Panc1 (cell line): ENCODE measurements around the gene HSD17B1.

Source experiments
- POLR2AphosphoS5 ChIP-seq: IDR thresholded peaks from 2 replicates; pipeline ENCODE4 v1.6.1; 2012; ENCODE audit warnings: mild to moderate bottlenecking, low read depth, low read length, moderate library complexity
- TF ChIP-seq, protein P1 (sequence below): fragments of 450-650 bp; IDR thresholded peaks from 2 replicates; pipeline ENCODE4 v1.5.1; 2017; ENCODE audit warnings: mild to moderate bottlenecking

DNA sequence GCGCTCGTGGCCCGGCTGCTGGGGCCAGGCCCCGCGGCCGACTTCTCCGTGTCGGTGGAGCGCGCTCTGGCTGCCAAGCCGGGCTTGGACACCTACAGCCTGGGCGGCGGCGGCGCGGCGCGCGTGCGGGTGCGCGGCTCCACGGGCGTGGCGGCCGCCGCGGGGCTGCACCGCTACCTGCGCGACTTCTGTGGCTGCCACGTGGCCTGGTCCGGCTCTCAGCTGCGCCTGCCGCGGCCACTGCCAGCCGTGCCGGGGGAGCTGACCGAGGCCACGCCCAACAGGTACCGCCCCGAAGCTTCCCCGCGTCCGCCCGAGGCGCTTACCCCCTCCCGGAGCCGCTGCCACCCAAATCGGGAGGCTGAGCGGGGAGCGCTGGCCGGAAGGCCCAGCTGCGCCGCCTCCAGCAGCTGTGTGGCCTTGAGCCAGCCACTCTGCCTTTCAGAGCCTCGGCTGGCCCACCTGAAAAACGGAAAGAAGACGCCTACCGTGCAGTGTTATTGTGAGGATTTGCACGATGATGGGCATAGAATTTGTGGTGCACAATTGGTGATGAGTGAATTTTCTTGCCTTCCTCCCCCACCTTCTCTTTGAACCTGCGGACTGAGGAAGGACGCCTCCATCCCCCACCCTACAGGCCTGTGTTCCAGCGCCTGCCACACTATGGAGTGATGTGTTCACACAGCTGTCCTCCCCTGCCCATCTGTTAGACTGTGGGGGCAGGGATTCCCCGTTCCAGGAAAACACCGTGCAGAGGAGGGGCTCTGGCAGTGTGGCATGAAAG lies 16.2 kb upstream of the HSD17B1 start:
- TF ChIP-seq, protein P1, sequence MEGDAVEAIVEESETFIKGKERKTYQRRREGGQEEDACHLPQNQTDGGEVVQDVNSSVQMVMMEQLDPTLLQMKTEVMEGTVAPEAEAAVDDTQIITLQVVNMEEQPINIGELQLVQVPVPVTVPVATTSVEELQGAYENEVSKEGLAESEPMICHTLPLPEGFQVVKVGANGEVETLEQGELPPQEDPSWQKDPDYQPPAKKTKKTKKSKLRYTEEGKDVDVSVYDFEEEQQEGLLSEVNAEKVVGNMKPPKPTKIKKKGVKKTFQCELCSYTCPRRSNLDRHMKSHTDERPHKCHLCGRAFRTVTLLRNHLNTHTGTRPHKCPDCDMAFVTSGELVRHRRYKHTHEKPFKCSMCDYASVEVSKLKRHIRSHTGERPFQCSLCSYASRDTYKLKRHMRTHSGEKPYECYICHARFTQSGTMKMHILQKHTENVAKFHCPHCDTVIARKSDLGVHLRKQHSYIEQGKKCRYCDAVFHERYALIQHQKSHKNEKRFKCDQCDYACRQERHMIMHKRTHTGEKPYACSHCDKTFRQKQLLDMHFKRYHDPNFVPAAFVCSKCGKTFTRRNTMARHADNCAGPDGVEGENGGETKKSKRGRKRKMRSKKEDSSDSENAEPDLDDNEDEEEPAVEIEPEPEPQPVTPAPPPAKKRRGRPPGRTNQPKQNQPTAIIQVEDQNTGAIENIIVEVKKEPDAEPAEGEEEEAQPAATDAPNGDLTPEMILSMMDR: no peak
- no peak; the same call in 1 of the 2 replicates for TF ChIP-seq POLR2AphosphoS5
